ENCODE results near the gene CST3. TPM values are rescaled to one million over a fixed set of nuclear protein-coding genes. Genes with fewer than 3 reads are reported as not detected.
"Not testable (repeated sequence)": the region's sequence is repeated elsewhere in the genome, so short reads cannot be mapped to it uniquely, and the experiment has no call there.

CST3 gene
- total RNA-seq, 6 donors from 2014 or later = 201 to 1,402 (median 970) TPM

DNA sequence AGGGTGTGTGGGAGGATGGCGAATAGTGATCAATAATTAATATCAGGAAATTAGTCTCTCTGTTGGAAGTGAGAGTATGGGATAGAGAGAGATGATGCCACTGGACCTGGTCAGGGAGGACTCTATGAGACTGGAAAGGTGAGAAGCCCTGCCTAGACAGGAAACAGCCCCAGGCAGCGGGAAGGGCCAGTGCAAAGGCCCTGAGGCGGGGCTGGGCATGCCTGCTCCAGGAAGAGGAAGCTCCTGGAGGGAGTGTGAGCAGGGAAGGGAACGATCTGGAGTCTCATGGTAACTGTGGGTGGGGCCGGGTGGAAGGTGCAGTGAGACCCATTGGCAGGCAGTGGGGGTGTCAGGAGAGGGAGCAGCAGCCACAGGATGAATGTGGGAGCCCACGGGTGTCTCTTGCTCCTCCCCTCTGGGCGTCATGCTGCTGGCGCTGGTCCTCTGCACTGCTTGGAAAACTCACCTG, 1.8 kb upstream of the CST3 start:
- Histone ChIP-seq H3K9me3 (no peaks in the 10 kb centered on the region), H3K27me3 (no peaks in the 10 kb centered on the region), H3K4me1 (peaks cover 24 to 38% (median 28%) of the 10 kb centered on the region in 4 donors), H3K4me3 (no peak overlapping the region), H3K36me3 (peaks cover 0 to 7% (median 3%) of the 10 kb centered on the region in 4 donors), H3K27ac (no peak overlapping the region)
- DNase-seq (no peak), ATAC-seq (ENCODE audit: low FRiP score in 2 of 2) (no peak)
- TF ChIP-seq POLR2A (IDR thresholded peaks at IDR 0.05) (no peak), POLR2AphosphoS5 (IDR thresholded peaks at IDR 0.05) (no peak), EP300 (IDR thresholded peaks at IDR 0.05) (no peak)
- TF ChIP-seq, protein P1, sequence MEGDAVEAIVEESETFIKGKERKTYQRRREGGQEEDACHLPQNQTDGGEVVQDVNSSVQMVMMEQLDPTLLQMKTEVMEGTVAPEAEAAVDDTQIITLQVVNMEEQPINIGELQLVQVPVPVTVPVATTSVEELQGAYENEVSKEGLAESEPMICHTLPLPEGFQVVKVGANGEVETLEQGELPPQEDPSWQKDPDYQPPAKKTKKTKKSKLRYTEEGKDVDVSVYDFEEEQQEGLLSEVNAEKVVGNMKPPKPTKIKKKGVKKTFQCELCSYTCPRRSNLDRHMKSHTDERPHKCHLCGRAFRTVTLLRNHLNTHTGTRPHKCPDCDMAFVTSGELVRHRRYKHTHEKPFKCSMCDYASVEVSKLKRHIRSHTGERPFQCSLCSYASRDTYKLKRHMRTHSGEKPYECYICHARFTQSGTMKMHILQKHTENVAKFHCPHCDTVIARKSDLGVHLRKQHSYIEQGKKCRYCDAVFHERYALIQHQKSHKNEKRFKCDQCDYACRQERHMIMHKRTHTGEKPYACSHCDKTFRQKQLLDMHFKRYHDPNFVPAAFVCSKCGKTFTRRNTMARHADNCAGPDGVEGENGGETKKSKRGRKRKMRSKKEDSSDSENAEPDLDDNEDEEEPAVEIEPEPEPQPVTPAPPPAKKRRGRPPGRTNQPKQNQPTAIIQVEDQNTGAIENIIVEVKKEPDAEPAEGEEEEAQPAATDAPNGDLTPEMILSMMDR (IDR thresholded peaks at IDR 0.05) = no peak
- 79% methylated on average over 6 to 8 of the region's 8 CpGs for WGBS, 2 donors

DNA sequence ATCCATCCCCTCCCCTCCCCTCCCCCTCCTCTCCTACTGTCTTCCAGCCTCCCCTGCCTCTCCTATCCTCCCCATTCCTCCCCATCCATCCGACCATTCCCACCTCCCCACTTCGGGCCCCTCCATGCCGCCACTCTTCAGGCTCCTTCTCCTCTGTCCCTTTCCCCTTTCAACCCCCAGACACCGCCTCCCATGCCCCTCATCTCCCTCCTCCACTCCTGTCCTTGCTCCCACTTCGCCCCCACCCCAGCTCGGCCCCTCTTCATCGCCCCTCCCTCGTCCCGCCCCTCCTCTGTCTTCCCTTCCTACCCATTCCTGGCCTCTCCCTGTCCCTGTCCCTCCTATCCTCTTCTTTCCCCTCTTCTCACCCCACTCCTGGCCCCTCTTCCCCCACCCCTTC, 554 bp upstream of the CST3 start:
- no peak for DNase-seq
- Histone ChIP-seq H3K4me1 (peaks cover 24 to 38% (median 28%) of the 10 kb centered on the region in 4 donors), H3K9me3 (no peaks in the 10 kb centered on the region), H3K27me3 (no peaks in the 10 kb centered on the region), H3K27ac (peak overlapping the region in 2 of 4 donors; percentile 94 to 97), H3K4me3 (peak overlapping the region in 1 of 4 donors; percentile 80), H3K36me3 (peaks cover 0 to 18% (median 13%) of the 10 kb centered on the region in 4 donors)
- 74 to 84% methylated on average over 6 to 9 of the region's 9 CpGs for WGBS, 2 donors
- TF ChIP-seq POLR2AphosphoS5 (IDR thresholded peaks at IDR 0.05) (no peak), EP300 (IDR thresholded peaks at IDR 0.05) (no peak)
- TF ChIP-seq, protein P1 (IDR thresholded peaks at IDR 0.05) = no peak
- no peak for ATAC-seq (ENCODE audit: low FRiP score in 2 of 2)

DNA sequence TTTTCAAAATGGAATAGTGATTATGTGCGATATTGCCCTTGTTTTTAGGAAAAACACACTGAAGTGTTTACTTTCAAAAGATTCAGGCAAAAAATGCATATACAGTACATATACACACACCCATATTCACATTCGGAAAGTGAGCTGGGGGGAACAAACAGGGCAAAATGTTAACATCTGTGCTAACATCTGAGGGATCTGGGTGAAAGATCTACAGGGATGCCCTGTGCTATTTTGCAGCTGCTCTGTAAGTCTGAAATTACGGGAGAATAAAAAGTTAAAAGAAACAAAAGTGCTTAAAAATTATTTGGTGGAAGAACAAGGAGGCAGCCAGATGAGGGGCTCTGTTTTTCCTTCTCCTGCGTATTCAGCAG, 860 bp downstream of the CST3 start:
- TF ChIP-seq EP300 (IDR thresholded peaks at IDR 0.05) = peak in 1 of 4 donors; percentile 7
- TF ChIP-seq, protein P1 (IDR thresholded peaks at IDR 0.05) = no peak
- TF ChIP-seq POLR2AphosphoS5 (IDR thresholded peaks at IDR 0.05) = no peak
- H3K9me3 ChIP-seq = no peaks in the 10 kb centered on the region
- H3K36me3 ChIP-seq = peaks cover 0 to 31% (median 24%) of the 10 kb centered on the region in 4 donors
- ATAC-seq (ENCODE audit: low FRiP score in 2 of 2) (no peak), DNase-seq (no peak)
- peak overlapping the region; percentile 94 to 99 (median 98) for H3K27ac ChIP-seq
- peaks cover 22 to 27% (median 25%) of the 10 kb centered on the region in 4 donors for H3K4me1 ChIP-seq
- H3K27me3 ChIP-seq = no peaks in the 10 kb centered on the region
- 29 to 30% methylated on average over 4 of the region's 4 CpGs for WGBS, 2 donors
- H3K4me3 ChIP-seq = peak overlapping the region; percentile 77 to 95 (median 80)

DNA sequence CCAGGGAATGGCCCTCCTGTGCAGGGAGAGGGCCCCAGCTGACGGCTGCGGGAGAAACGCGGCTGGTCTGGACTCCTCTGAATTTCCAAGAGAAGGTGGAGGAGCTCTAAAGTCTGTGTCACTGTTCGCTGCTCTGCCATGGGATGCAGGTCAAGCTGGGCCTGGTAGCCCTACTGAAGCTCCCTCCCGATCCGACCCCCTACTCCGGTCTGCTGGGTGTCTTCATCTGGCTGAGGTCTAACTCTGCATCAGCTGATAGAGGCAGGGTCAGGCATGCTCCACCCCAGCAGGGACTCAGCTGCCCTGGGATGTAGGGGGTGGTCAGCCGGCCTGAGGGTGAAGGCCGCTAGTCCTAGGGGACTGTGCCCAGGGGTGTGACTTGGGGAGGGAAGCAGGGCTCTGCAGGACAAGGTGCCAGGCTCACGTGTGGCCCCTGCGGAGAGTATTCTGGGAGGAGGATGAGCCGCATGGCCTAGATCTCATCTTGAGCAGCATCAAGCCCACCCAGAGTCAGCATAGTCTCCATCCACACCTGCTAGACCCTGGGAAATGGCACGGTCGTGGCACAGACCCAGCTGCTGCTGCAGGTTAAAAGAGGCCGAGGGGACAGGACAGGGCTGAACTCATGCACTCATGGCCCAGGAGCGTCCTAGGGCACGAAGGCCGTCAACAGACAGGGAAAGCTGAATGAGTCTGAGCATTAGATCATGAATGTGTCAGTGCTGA, 1.4 kb downstream of the CST3 start:
- Histone ChIP-seq H3K4me3 (peak overlapping the region in 3 of 4 donors; percentile 77 to 95 (median 80)), H3K27me3 (no peaks in the 10 kb centered on the region), H3K9me3 (no peaks in the 10 kb centered on the region), H3K36me3 (peaks cover 0 to 33% (median 25%) of the 10 kb centered on the region in 4 donors), H3K27ac (peak overlapping the region in 3 of 4 donors; percentile 94 to 99 (median 97)), H3K4me1 (peaks cover 20 to 25% (median 23%) of the 10 kb centered on the region in 4 donors)
- TF ChIP-seq EP300 (IDR thresholded peaks at IDR 0.05) (no peak), POLR2A (IDR thresholded peaks at IDR 0.05) (no peak), POLR2AphosphoS5 (IDR thresholded peaks at IDR 0.05) (no peak)
- TF ChIP-seq, protein P1 (IDR thresholded peaks at IDR 0.05) = no peak
- DNase-seq (no peak), ATAC-seq (ENCODE audit: low FRiP score in 2 of 2) (no peak)
- WGBS, 2 donors = 77 to 84% methylated on average over 7 to 19 of the region's 19 CpGs

DNA sequence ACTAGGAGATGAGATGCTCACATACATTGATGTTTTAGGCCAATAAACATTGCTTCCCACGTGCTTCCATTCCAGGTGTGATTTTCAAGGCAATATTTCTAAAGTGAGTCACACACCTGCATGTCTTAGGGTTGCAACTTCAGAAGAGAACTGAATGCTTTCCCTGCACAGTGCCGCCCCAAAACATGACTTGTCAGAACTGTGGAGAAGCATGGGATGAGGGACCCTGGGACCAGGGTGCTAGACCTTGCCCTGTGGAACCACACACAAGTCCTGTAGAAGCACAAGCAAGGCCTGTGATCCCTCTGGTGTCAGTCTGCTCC, 2.0 kb downstream of the CST3 start:
- not testable (repeated sequence) for H3K9me3 ChIP-seq; H3K27me3 ChIP-seq; DNase-seq; ATAC-seq (ENCODE audit: low FRiP score in 2 of 2)
- H3K27ac ChIP-seq = peak overlapping the region in 1 of 4 donors; percentile 94
- peak overlapping the region in 1 of 4 donors; percentile 80 for H3K4me3 ChIP-seq
- H3K4me1 ChIP-seq = peaks cover 20 to 25% (median 23%) of the 10 kb centered on the region in 4 donors
- WGBS, 2 donors = 63 to 92% methylated on average over 2 of the region's 2 CpGs
- H3K36me3 ChIP-seq = peaks cover 0 to 33% (median 25%) of the 10 kb centered on the region in 4 donors
